Measurements from ENCODE around the gene MFAP3. TPM values are rescaled to one million over a fixed set of nuclear protein-coding genes. Genes with fewer than 3 reads are reported as not detected.

The MFAP3 gene
- total and polyA plus RNA-seq, 2 of the 13 experiments (the other 11 are each of a cell fraction or from before 2014, with no cell fraction given), result 12.1 to 28.3 TPM

DNA sequence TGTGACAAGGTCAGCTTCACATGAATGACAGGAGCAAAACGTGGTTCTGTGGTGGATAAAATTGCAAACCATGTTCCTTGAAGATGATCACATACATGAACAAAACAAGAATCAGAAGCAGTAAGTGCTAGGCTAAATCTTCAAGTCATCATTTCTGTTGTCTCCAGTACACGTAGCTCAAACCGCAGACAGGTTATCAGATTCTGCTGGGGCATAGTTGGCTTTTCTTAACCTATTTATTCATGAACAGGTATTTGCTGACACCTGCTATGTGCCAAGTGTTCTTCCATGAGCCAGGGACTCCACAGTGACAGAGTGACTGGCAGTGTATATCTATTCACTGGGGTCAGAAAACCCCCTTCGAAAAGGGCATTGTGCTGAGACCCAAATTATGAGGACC lies 20.8 kb downstream of the MFAP3 start (continued):
- TF ChIP-seq NFE2 (CRISPR knock-in tag; IDR thresholded peaks at IDR 0.05), result no peak
- no peak for TF ChIP-seq ZNF10 (CRISPR knock-in tag; IDR thresholded peaks at IDR 0.05; ENCODE audit: borderline replicate concordance, low read depth)
- TF ChIP-seq RFXANK (CRISPR knock-in tag; IDR thresholded peaks at IDR 0.05), result no peak
- no peak for TF ChIP-seq ZNF138 (CRISPR knock-in tag; IDR thresholded peaks at IDR 0.05; ENCODE audit: low read depth)

GRCh38 chr5:154060606-154061005 lies 21.8 kb downstream of the MFAP3 start:
- CTCF ChIA-PET (ENCODE audit: low intra/inter-chr PET ratio, low total read pairs), result no interaction called here
- intact Hi-C loops (cut with micrococcal nuclease; ENCODE audit: unreplicated experiment), result no loop called here
- Histone ChIP-seq H3K27ac (ENCODE audit: extremely low read length, insufficient read depth, low read length) (no peak overlapping the region), H3K4me2 (ENCODE audit: low read depth, low read length) (no peak overlapping the region), H3K4me3 (replicated peaks in 1 of 3; ENCODE audit: insufficient read depth in 1 of 3, low read depth in 2 of 3, low read length in 3 of 3) (no peak overlapping the region), H4K20me1 (ENCODE audit: insufficient read depth, low read length) (no peaks in the 10 kb centered on the region), H2AFZ (ENCODE audit: low read length) (no peak overlapping the region), H3K9ac (ENCODE audit: insufficient read depth, low read depth, low read length) (no peak overlapping the region), H3K27me3 (ENCODE audit: control insufficient read depth in 1 of 2, insufficient read depth in 2 of 2, low read length in 2 of 2) (no peaks in the 10 kb centered on the region), H3K36me3 (replicated peaks in 1 of 2; ENCODE audit: control insufficient read depth in 1 of 2, insufficient read depth in 2 of 2, low read length in 2 of 2) (no peaks in the 10 kb centered on the region), H3K79me2 (ENCODE audit: insufficient read depth, low read length) (no peaks in the 10 kb centered on the region), H3K4me1 (ENCODE audit: insufficient read depth, low read length) (peaks cover 9% of the 10 kb centered on the region; the same call in 1 of the 2 replicates), H3K9me3 (ENCODE audit: low read length) (no peaks in the 10 kb centered on the region)
- in situ Hi-C loops (cut with HindIII; ENCODE audit: extremely low pct_ligation_motif_present, low pct_unique_long_range_greater_than_20kb), result loop anchor here (25.0 kb wide), 1 partner anchor 552 kb away; no protein-coding TSS in a partner anchor
- FAIRE-seq (no peak), ATAC-seq (no peak), DNase-seq (ENCODE audit: low spot score) (no peak)
- 80% methylated on average over 3 of the region's 3 CpGs for WGBS (ENCODE audit: low lambda C conversion rate)
- POLR2A ChIA-PET, result no interaction called here
- BruUV-seq (replicated peaks), result no TSS peak
- TF ChIP-seq ZNF232 (CRISPR knock-in tag; IDR thresholded peaks at IDR 0.05; ENCODE audit: borderline replicate concordance) (no peak), RNF2 (conservative IDR thresholded peaks at IDR 0.05; ENCODE audit: low read depth) (no peak), CEBPZ (IDR thresholded peaks at IDR 0.05; ENCODE audit: low read length) (no peak), CBX5 (CRISPR knock-in tag; IDR thresholded peaks at IDR 0.05; ENCODE audit: borderline replicate concordance) (no peak), ZNF674 (CRISPR knock-in tag; IDR thresholded peaks at IDR 0.05; ENCODE audit: low read depth) (no peak), SNAPC2 (CRISPR knock-in tag; IDR thresholded peaks at IDR 0.05) (no peak), CREB3 (CRISPR knock-in tag; IDR thresholded peaks at IDR 0.05) (no peak), ZNF746 (CRISPR knock-in tag; IDR thresholded peaks at IDR 0.05) (no peak), SCMH1 (CRISPR knock-in tag; IDR thresholded peaks at IDR 0.05; ENCODE audit: borderline replicate concordance) (no peak), SMARCC2 (IDR thresholded peaks at IDR 0.05) (no peak)
- TF ChIP-seq, protein P1, sequence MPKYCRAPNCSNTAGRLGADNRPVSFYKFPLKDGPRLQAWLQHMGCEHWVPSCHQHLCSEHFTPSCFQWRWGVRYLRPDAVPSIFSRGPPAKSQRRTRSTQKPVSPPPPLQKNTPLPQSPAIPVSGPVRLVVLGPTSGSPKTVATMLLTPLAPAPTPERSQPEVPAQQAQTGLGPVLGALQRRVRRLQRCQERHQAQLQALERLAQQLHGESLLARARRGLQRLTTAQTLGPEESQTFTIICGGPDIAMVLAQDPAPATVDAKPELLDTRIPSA (CRISPR knock-in tag; IDR thresholded peaks at IDR 0.05; ENCODE audit: borderline replicate concordance), result no peak
